Measurements from ENCODE around the gene CCDC97. TPM values are rescaled to one million over a fixed set of nuclear protein-coding genes. Genes with fewer than 3 reads are reported as not detected.

The CCDC97 gene
- total RNA-seq, 1 donor from 2014 or later: 7.0 TPM

GRCh38 chr19:41298348-41298964, 11.5 kb upstream of the CCDC97 start:
- DNase-seq: peak; percentile 54

GRCh38 chr19:41299046-41299754, 10.8 kb upstream of the CCDC97 start:
- DNase-seq: no peak

GRCh38 chr19:41299755-41300089, 10.2 kb upstream of the CCDC97 start:
- peak; percentile 40 for DNase-seq

DNA sequence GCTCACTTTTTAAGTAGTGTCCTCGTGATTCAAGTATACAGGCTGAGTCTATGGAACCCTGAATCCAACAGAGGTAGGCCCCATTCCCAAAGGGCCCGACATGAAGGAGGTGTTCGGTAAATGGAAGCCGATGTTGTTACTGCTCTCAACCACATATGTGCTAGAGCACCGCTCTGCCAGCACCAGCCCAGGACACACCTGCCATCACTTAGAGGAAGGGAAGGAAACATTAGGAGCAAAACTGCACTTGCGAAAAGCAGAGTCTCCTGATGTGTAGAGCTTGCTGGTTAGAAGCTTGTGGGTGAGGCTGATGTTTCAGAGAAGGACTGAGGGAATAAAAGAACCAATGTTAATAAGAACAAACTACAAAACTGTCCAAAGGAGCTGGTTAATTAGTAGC, 9.4 kb upstream of the CCDC97 start:
- DNase-seq: no peak

- no peak for DNase-seq
These were observed 7.2 kb upstream of the CCDC97 start for GRCh38 chr19:41302624-41303351.

DNA sequence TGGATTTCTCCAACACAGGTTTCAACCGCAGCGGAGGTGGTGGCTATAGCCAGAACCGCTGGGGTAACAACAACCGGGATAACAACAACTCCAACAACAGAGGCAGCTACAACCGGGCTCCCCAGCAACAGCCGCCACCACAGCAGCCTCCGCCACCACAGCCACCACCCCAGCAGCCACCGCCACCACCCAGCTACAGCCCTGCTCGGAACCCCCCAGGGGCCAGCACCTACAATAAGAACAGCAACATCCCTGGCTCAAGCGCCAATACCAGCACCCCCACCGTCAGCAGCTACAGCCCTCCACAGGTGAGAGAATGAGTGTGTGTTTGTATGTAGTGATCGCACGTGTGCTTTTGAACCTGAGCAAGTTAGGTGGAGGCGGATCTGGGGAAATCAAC, 6.0 kb upstream of the CCDC97 start:
- no peak for DNase-seq

DNA sequence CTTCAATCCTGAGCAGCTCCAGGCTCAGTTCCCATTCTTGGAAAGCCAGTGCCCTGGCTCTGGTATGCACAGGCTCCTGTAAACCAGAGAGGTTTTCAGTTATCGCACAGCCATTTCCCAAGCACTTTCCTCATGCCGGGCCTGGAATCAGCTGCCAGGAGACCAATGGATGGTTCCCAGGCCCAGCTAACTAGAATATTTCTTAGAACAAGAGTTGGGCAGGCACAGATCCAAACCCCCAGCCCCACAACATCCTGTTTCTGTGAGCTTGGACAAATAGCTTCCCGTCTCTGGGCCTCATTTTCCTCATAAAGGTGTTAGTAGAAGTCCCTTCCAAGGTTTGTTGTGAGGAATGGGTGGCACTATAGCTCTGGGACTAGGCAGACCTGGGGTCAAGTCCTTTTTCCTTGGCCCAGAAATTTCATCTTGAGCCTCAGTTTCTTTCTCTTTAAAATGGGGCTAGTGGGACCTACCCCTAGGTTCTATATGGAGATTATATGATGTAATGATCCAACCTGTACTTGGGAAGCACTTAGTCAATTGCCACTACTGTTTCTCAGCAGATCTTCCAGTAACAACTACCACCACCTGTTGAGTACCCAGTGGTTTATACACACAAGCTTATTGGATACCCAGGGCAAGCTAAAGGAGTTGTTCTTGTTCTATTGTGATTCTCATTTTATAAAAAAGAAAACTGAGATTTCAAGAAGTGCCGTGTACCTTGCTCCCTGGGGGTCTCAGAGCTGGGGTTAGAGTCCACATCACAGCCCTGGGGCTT, 5.1 kb upstream of the CCDC97 start:
- DNase-seq: no peak

- no peak for DNase-seq
These were observed 3.8 kb upstream of the CCDC97 start for GRCh38 chr19:41305927-41306793.

- DNase-seq: no peak
These were observed 2.7 kb upstream of the CCDC97 start for GRCh38 chr19:41307090-41307875.

GRCh38 chr19:41307954-41308449, 2.0 kb upstream of the CCDC97 start:
- no peak for DNase-seq

- peak; percentile 91 for DNase-seq
These were observed 1.4 kb upstream of the CCDC97 start for GRCh38 chr19:41308450-41309179.

- peak; percentile 68 for DNase-seq
These were observed 566 bp upstream of the CCDC97 start for GRCh38 chr19:41309180-41310032.

GRCh38 chr19:41311072-41311471, 1.1 kb downstream of the CCDC97 start:
- DNase-seq: no peak

- no peak for DNase-seq
These were observed 1.6 kb downstream of the CCDC97 start for GRCh38 chr19:41311613-41312012.

- no peak for DNase-seq
These were observed 6.4 kb downstream of the CCDC97 start for GRCh38 chr19:41316306-41316920.

- no peak for DNase-seq
These were observed 8.9 kb downstream of the CCDC97 start for GRCh38 chr19:41318696-41319499.

- DNase-seq: no peak
These were observed 9.7 kb downstream of the CCDC97 start for GRCh38 chr19:41319500-41320184.
